Gastrocnemius medialis (tissue), 4 donors: Measurements from ENCODE around the gene CACNA2D2. TPM values are rescaled to one million over a fixed set of nuclear protein-coding genes. Genes with fewer than 3 reads are reported as not detected.

ENCODE experiments used
- ATAC-seq, 2 donors: fragments of 150-250 bp; one replicate each; pipeline ENCODE4 v1.9.1; 2016
- DNase-seq, 2 donors: peaks; one replicate each; pipeline ENCODE4 v3.0.0-alpha.2; 2019
- H3K27ac ChIP-seq, 4 donors: fragments of 200-600 bp; sonication (generic); 1 replicate in 1 of 4; 2 replicates in 3 of 4; pipeline ENCODE4 v1.5.1; 2016 to 2018; ENCODE audit warnings: mild to moderate bottlenecking in 2 of 4, moderate library complexity in 1 of 4
- H3K27me3 ChIP-seq, 3 donors: fragments of 200-600 bp; sonication (generic) in 2 of 3; 1 replicate in 1 of 3; 2 replicates in 2 of 3; pipeline versions ENCODE4 v1.5.1 to v1.6.0; 2016 to 2019; ENCODE audit warnings: mild to moderate bottlenecking in 1 of 3, moderate library complexity in 1 of 3
- H3K36me3 ChIP-seq, 2 donors: fragments of 200-600 bp; sonication (generic) in 1 of 2; one replicate each; pipeline ENCODE4 v1.5.1; 2017 to 2018
- H3K4me1 ChIP-seq, 2 donors: fragments of 200-600 bp; sonication (generic) in 1 of 2; one replicate each; pipeline ENCODE4 v1.5.1; 2016 to 2017; ENCODE audit warnings: mild to moderate bottlenecking in 2 of 2
- H3K4me3 ChIP-seq, 4 donors: fragments of 200-600 bp; sonication (generic) in 3 of 4; 1 replicate in 1 of 4; 2 replicates in 3 of 4; pipeline ENCODE4 v1.5.1; 2016 to 2019; ENCODE audit warnings: mild to moderate bottlenecking in 2 of 4
- H3K9me3 ChIP-seq, 3 donors: fragments of 200-600 bp; sonication (generic) in 2 of 3; 1 replicate in 1 of 3; 2 replicates in 2 of 3; pipeline ENCODE4 v1.5.1; 2016 to 2019
- CTCF ChIP-seq, 5 experiments: fragments of 450-650 bp in 3 of 5; fragments of 200-600 bp in 2 of 5; sonication (generic) in 2 of 5; IDR thresholded peaks in 4 of 5; conservative IDR thresholded peaks in 1 of 5; 1 replicate in 4 of 5; 2 replicates in 1 of 5; pipeline ENCODE4 v1.5.1; 2016 to 2019; ENCODE audit warnings: antibody characterized with exemption in 5 of 5, mild to moderate bottlenecking in 3 of 5, moderate library complexity in 3 of 5
- POLR2A ChIP-seq, 2 donors: fragments of 450-650 bp; IDR thresholded peaks; one replicate each; pipeline ENCODE4 v1.6.1; 2017; ENCODE audit warnings: antibody characterized with exemption in 2 of 2, mild to moderate bottlenecking in 2 of 2, moderate library complexity in 2 of 2
- in situ Hi-C, 4 donors: fragments of 200-750 bp; cut with MboI; loops; one replicate each; pipeline versions ENCODE4 v1.15.0 to v1.8.0; 2017; ENCODE audit warnings: low sequenced_read_pairs in 4 of 4
- intact Hi-C: fragments of 100-400 bp; cut with DNase I; formaldehyde crosslinking; loops from one replicate; pipeline ENCODE4 v1.15.1; 2023; ENCODE audit warnings: low total_unique reads
- total RNA-seq, 4 donors: library from RNA; depleted of rRNA; stranded (reverse); fragments of >200 nt; gene quantifications; one replicate each; pipeline versions ENCODE4 v1.1.0 to v1.2.3, GENCODE V29; 2016

Gene CACNA2D2
- total RNA-seq, 4 donors from 2014 or later: 0.27 to 0.68 (median 0.45) TPM

GRCh38 chr3:50410185-50410584 lies 93.2 kb downstream of the CACNA2D2 start:
- H3K27ac ChIP-seq: no peak overlapping the region
- H3K36me3 ChIP-seq: no peaks in the 10 kb centered on the region
- no peak overlapping the region for H3K4me3 ChIP-seq
- H3K27me3 ChIP-seq: no peaks in the 10 kb centered on the region
- no peak for DNase-seq
- intact Hi-C loops (no loop called here), in situ Hi-C loops (no loop called here)
- H3K9me3 ChIP-seq: no peaks in the 10 kb centered on the region
- no peak for ATAC-seq
- H3K4me1 ChIP-seq: no peaks in the 10 kb centered on the region
- TF ChIP-seq CTCF (IDR thresholded peaks at IDR 0.05 in 4 of 5, conservative IDR thresholded peaks at IDR 0.05 in 1 of 5): no peak
- no peak for TF ChIP-seq POLR2A (IDR thresholded peaks at IDR 0.05)

- TF ChIP-seq CTCF (IDR thresholded peaks at IDR 0.05 in 4 of 5, conservative IDR thresholded peaks at IDR 0.05 in 1 of 5): no peak
- no peak for TF ChIP-seq POLR2A (IDR thresholded peaks at IDR 0.05)
- in situ Hi-C loops (no loop called here), intact Hi-C loops (no loop called here)
- DNase-seq (no peak), ATAC-seq (no peak)
- Histone ChIP-seq H3K36me3 (no peaks in the 10 kb centered on the region), H3K4me3 (no peak overlapping the region), H3K27ac (no peak overlapping the region), H3K9me3 (no peaks in the 10 kb centered on the region), H3K4me1 (no peaks in the 10 kb centered on the region), H3K27me3 (no peaks in the 10 kb centered on the region)
These were observed 94.9 kb downstream of the CACNA2D2 start for GRCh38 chr3:50408443-50408944.

GRCh38 chr3:50406487-50406886 lies 96.9 kb downstream of the CACNA2D2 start:
- DNase-seq: no peak

GRCh38 chr3:50405249-50405648 lies 98.2 kb downstream of the CACNA2D2 start:
- Histone ChIP-seq H3K36me3 (no peaks in the 10 kb centered on the region), H3K4me1 (no peaks in the 10 kb centered on the region), H3K4me3 (no peak overlapping the region), H3K9me3 (no peaks in the 10 kb centered on the region), H3K27ac (no peak overlapping the region), H3K27me3 (no peaks in the 10 kb centered on the region)
- in situ Hi-C loops: no loop called here
- no peak for DNase-seq
- intact Hi-C loops: no loop called here
- TF ChIP-seq POLR2A (IDR thresholded peaks at IDR 0.05): no peak
- no peak for TF ChIP-seq CTCF (IDR thresholded peaks at IDR 0.05 in 4 of 5, conservative IDR thresholded peaks at IDR 0.05 in 1 of 5)
- ATAC-seq: no peak

More at GRCh38 chr3:50406487-50406886, 96.9 kb downstream of the CACNA2D2 start:
- TF ChIP-seq CTCF (IDR thresholded peaks at IDR 0.05 in 4 of 5, conservative IDR thresholded peaks at IDR 0.05 in 1 of 5): no peak
- no peak for TF ChIP-seq POLR2A (IDR thresholded peaks at IDR 0.05)
- Histone ChIP-seq H3K4me1 (no peaks in the 10 kb centered on the region), H3K27ac (no peak overlapping the region), H3K36me3 (no peaks in the 10 kb centered on the region), H3K4me3 (no peak overlapping the region), H3K9me3 (no peaks in the 10 kb centered on the region), H3K27me3 (no peaks in the 10 kb centered on the region)
- ATAC-seq: no peak
- intact Hi-C loops: no loop called here
- in situ Hi-C loops: no loop called here

GRCh38 chr3:50401978-50402595 lies 101.3 kb downstream of the CACNA2D2 start:
- Histone ChIP-seq H3K36me3 (no peaks in the 10 kb centered on the region), H3K9me3 (no peaks in the 10 kb centered on the region), H3K4me1 (no peaks in the 10 kb centered on the region), H3K27ac (no peak overlapping the region), H3K27me3 (no peaks in the 10 kb centered on the region), H3K4me3 (no peak overlapping the region)
- in situ Hi-C loops: no loop called here
- TF ChIP-seq POLR2A (IDR thresholded peaks at IDR 0.05) (no peak), CTCF (IDR thresholded peaks at IDR 0.05 in 4 of 5, conservative IDR thresholded peaks at IDR 0.05 in 1 of 5) (no peak)
- ATAC-seq (no peak), DNase-seq (no peak)
- intact Hi-C loops: no loop called here
